Esophagus muscularis mucosa (tissue), 4 donors: ENCODE measurements around the gene ARL15. TPM values are rescaled to one million over a fixed set of nuclear protein-coding genes. Genes with fewer than 3 reads are reported as not detected.

Experiments
- DNase-seq: peaks from one replicate; pipeline ENCODE4 v3.0.0-alpha.2; 2017; ENCODE audit errors: extremely low spot score
- H3K27ac ChIP-seq, 4 donors: fragments of 200-600 bp; sonication (generic); replicated peaks in 1 of 4; 1 replicate in 3 of 4; 2 replicates in 1 of 4; pipeline ENCODE4 v1.5.1; 2016 to 2019; ENCODE audit warnings: mild to moderate bottlenecking in 1 of 4
- H3K27me3 ChIP-seq, 4 donors: fragments of 200-600 bp; sonication (generic); one replicate each; pipeline versions ENCODE4 v1.5.1 to v1.6.0; 2016 to 2019
- H3K36me3 ChIP-seq, 4 donors: fragments of 200-600 bp; sonication (generic); one replicate each; pipeline ENCODE4 v1.5.1; 2016 to 2019
- H3K4me1 ChIP-seq, 4 donors: fragments of 200-600 bp; sonication (generic); one replicate each; pipeline ENCODE4 v1.5.1; 2016 to 2019
- H3K4me3 ChIP-seq, 4 donors: fragments of 200-600 bp; sonication (generic); 1 replicate in 2 of 4; 2 replicates in 2 of 4; pipeline ENCODE4 v1.5.1; 2016 to 2019; ENCODE audit warnings: mild to moderate bottlenecking in 4 of 4, moderate library complexity in 1 of 4
- H3K9me3 ChIP-seq, 4 donors: fragments of 200-600 bp; sonication (generic); 1 replicate in 3 of 4; 2 replicates in 1 of 4; pipeline ENCODE4 v1.5.1; 2016 to 2019
- CTCF ChIP-seq, 3 experiments: fragments of 200-600 bp in 2 of 3; fragments of 450-650 bp in 1 of 3; sonication (generic) in 2 of 3; IDR thresholded peaks; one replicate each; pipeline ENCODE4 v1.5.1; 2017 to 2019; ENCODE audit warnings: antibody characterized with exemption in 3 of 3, mild to moderate bottlenecking in 2 of 3, moderate library complexity in 1 of 3
- EP300 ChIP-seq: sonication (generic); formaldehyde crosslinking; IDR thresholded peaks from one replicate; pipeline ENCODE4 v1.6.1; 2017; ENCODE audit warnings: antibody characterized with exemption
- POLR2A ChIP-seq: fragments of 450-650 bp; IDR thresholded peaks from one replicate; pipeline ENCODE4 v1.6.1; 2017; ENCODE audit warnings: antibody characterized with exemption, moderate library complexity, mild to moderate bottlenecking, low read depth
- POLR2AphosphoS5 ChIP-seq, 2 donors: sonication (generic); formaldehyde crosslinking; IDR thresholded peaks; one replicate each; pipeline ENCODE4 v1.6.1; 2017; ENCODE audit warnings: antibody characterized with exemption in 2 of 2
- WGBS: methylation state at CpG from one replicate; pipeline ENCODE4 v1.1.5; 2018; 5-methylcytosine and 5-hydroxymethylcytosine counted together
- intact Hi-C: fragments of 100-400 bp; cut with DNase I; formaldehyde crosslinking; loops from one replicate; pipeline ENCODE4 v1.15.1; 2023
- total RNA-seq, 4 donors: library from RNA; depleted of rRNA; stranded (reverse); fragments of >200 nt; gene quantifications; one replicate each; pipeline versions ENCODE4 v1.1.0 to v1.2.1, GENCODE V29; 2016

ARL15 gene
- total RNA-seq, 4 donors from 2014 or later = 11.6 to 21.6 (median 16.5) TPM

DNA sequence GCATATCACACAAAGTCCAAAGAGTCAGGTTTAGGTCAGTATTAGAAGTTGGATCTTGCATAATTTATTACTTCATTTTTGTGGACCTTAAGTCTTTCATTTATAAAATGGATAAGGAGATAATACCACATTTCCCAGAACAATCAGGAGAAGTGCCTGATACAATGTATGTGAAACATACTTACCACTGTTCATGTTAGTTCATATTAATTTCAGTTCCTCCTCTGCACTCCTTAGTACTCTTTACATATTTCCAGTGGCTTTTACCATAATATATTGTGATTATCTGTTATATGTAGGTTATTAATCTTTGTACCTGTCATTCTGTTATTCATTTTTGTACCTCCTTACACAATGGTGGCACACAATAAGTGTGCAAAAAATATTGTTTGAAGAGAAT is 214.4 kb downstream of the ARL15 start:
- peaks cover 0 to 9% (median 3%) of the 10 kb centered on the region in 4 donors for H3K4me1 ChIP-seq

GRCh38 chr5:54094706-54095105 is 215.7 kb downstream of the ARL15 start:
- WGBS = 96% methylated on average over 2 of the region's 2 CpGs
- TF ChIP-seq POLR2A (no peak), POLR2AphosphoS5 (IDR thresholded peaks at IDR 0.05) (no peak), CTCF (IDR thresholded peaks at IDR 0.05) (no peak), EP300 (no peak)
- Histone ChIP-seq H3K9me3 (no peaks in the 10 kb centered on the region), H3K27ac (no peak overlapping the region), H3K36me3 (no peaks in the 10 kb centered on the region), H3K27me3 (no peaks in the 10 kb centered on the region), H3K4me3 (no peak overlapping the region), H3K4me1 (peaks cover 0 to 9% (median 3%) of the 10 kb centered on the region in 4 donors)
- intact Hi-C loops = no loop called here
- DNase-seq = no peak

More for the DNA sequence above, 214.4 kb downstream of the ARL15 start:
- Histone ChIP-seq H3K36me3 (no peaks in the 10 kb centered on the region), H3K27me3 (no peaks in the 10 kb centered on the region), H3K4me3 (no peak overlapping the region), H3K9me3 (no peaks in the 10 kb centered on the region), H3K27ac (no peak overlapping the region)
- intact Hi-C loops = no loop called here
- TF ChIP-seq POLR2A (no peak), POLR2AphosphoS5 (IDR thresholded peaks at IDR 0.05) (no peak), CTCF (IDR thresholded peaks at IDR 0.05) (no peak), EP300 (no peak)
- no peak for DNase-seq

- no peak for DNase-seq
- H3K36me3 ChIP-seq = no peaks in the 10 kb centered on the region
- H3K27ac ChIP-seq = no peak overlapping the region
- no peaks in the 10 kb centered on the region for H3K9me3 ChIP-seq
- WGBS = 84% methylated on average over 2 of the region's 2 CpGs
- TF ChIP-seq EP300 (no peak), POLR2A (no peak), CTCF (IDR thresholded peaks at IDR 0.05) (no peak)
- peaks cover 0 to 9% (median 3%) of the 10 kb centered on the region in 4 donors for H3K4me1 ChIP-seq
- intact Hi-C loops = no loop called here
- no peaks in the 10 kb centered on the region for H3K27me3 ChIP-seq
- no peak overlapping the region for H3K4me3 ChIP-seq
These were observed 216.5 kb downstream of the ARL15 start for GRCh38 chr5:54093861-54094260.

DNA sequence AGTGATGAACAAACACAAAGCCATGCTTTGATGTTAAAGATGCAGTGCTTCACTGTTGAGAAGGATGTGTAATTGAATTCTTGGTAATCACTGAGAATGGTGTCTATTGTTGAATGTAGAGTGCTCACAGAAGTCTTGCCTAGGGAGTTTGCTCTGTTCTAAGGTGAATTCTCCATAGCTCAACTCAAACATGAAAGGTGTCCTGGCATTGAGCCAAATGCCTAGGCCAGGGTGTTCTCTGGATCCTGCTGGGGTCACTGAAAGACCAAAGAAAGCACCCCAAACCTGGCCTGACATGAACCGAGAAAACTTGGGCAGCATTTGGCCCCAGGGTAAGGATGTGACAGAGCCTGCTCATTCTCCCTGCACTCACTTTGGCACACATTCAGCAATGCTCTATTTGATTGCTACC is 217.3 kb downstream of the ARL15 start:
- intact Hi-C loops = no loop called here
- H3K4me3 ChIP-seq = no peak overlapping the region
- 83% methylated on average over 1 of the region's 1 CpG for WGBS

More for the DNA sequence above, 217.3 kb downstream of the ARL15 start:
- H3K9me3 ChIP-seq = no peaks in the 10 kb centered on the region
- no peaks in the 10 kb centered on the region for H3K27me3 ChIP-seq
- H3K27ac ChIP-seq = no peak overlapping the region
- H3K4me1 ChIP-seq = peaks cover 0 to 9% (median 3%) of the 10 kb centered on the region in 4 donors
- no peak for DNase-seq
- no peak for TF ChIP-seq POLR2AphosphoS5 (IDR thresholded peaks at IDR 0.05)
- no peak for TF ChIP-seq CTCF (IDR thresholded peaks at IDR 0.05)
- TF ChIP-seq EP300 = no peak
- TF ChIP-seq POLR2A = no peak
- no peaks in the 10 kb centered on the region for H3K36me3 ChIP-seq
